Ishikawa (cell line): Measurements from ENCODE around the gene TAS2R20.

Experiments
- CEBPB ChIP-seq: IDR thresholded peaks from 2 replicates; pipeline ENCODE4 v1.6.1; 2012
- CREB1 ChIP-seq: IDR thresholded peaks from 2 replicates; pipeline ENCODE4 v1.6.1; 2012; ENCODE audit warnings: low read depth
- EGR1 ChIP-seq: IDR thresholded peaks from 2 replicates; pipeline ENCODE4 v1.6.1; 2012
- EP300 ChIP-seq: IDR thresholded peaks from 2 replicates; pipeline ENCODE4 v1.6.1; 2012; ENCODE audit warnings: borderline replicate concordance
- FOXM1 ChIP-seq: IDR thresholded peaks from 2 replicates; pipeline ENCODE4 v1.6.1; 2012; ENCODE audit warnings: low read depth, borderline replicate concordance
- NFIC ChIP-seq: IDR thresholded peaks from 2 replicates; pipeline ENCODE4 v1.6.1; 2012
- RAD21 ChIP-seq: IDR thresholded peaks from 2 replicates; pipeline ENCODE4 v1.6.1; 2012; ENCODE audit warnings: low read depth
- TAF1 ChIP-seq: IDR thresholded peaks from 2 replicates; pipeline ENCODE4 v1.6.1; 2012; ENCODE audit warnings: low read depth, mild to moderate bottlenecking
- TCF12 ChIP-seq: IDR thresholded peaks from 2 replicates; pipeline ENCODE4 v1.6.1; 2012; ENCODE audit warnings: low read depth
- TEAD4 ChIP-seq: IDR thresholded peaks from 2 replicates; pipeline ENCODE4 v1.6.1; 2012
- YY1 ChIP-seq: IDR thresholded peaks from 2 replicates; pipeline ENCODE4 v1.6.1; 2012; ENCODE audit warnings: low read depth
- ZBTB7A ChIP-seq: IDR thresholded peaks from 2 replicates; pipeline ENCODE4 v1.6.1; 2012; ENCODE audit warnings: low read depth
- TF ChIP-seq, protein P1 (sequence below): IDR thresholded peaks from 2 replicates; pipeline ENCODE4 v1.6.1; 2012; ENCODE audit warnings: low read depth, mild to moderate bottlenecking
- TF ChIP-seq, protein P2 (sequence below): IDR thresholded peaks from 2 replicates; pipeline ENCODE4 v1.6.1; 2012
- TF ChIP-seq, protein P3 (sequence below): IDR thresholded peaks from 2 replicates; pipeline ENCODE4 v1.6.1; 2012

TAS2R20 gene

DNA sequence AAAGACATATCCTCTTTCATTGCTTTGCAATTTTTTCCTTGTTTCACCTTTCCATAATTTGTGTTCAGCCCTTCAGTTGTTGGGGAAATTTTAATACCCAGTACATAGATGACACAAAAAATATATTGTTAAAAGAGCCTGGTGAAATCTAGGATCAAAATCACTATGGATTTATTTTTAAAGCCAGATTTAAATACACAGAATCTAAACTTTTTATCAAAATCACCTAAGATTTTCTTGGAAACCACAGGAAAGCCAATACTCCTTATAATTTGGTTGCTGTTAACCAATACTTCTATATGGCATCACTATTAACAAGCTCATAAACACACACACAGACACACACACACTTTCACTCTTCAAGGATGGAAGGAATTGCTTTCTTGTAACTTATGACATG, at the start of gene TAS2R20:
TAS2R20 (minus strand) TSS at position 101 of the 400 bp plus-strand sequence. CDS start 429 bp downstream, outside the sequence.
- TF ChIP-seq RAD21 (no peak), ZBTB7A (no peak), TAF1 (no peak), CREB1 (no peak), YY1 (no peak), EGR1 (no peak), FOXM1 (no peak), TCF12 (no peak), TEAD4 (no peak), NFIC (no peak), CEBPB (no peak), EP300 (no peak)
- TF ChIP-seq, protein P1, sequence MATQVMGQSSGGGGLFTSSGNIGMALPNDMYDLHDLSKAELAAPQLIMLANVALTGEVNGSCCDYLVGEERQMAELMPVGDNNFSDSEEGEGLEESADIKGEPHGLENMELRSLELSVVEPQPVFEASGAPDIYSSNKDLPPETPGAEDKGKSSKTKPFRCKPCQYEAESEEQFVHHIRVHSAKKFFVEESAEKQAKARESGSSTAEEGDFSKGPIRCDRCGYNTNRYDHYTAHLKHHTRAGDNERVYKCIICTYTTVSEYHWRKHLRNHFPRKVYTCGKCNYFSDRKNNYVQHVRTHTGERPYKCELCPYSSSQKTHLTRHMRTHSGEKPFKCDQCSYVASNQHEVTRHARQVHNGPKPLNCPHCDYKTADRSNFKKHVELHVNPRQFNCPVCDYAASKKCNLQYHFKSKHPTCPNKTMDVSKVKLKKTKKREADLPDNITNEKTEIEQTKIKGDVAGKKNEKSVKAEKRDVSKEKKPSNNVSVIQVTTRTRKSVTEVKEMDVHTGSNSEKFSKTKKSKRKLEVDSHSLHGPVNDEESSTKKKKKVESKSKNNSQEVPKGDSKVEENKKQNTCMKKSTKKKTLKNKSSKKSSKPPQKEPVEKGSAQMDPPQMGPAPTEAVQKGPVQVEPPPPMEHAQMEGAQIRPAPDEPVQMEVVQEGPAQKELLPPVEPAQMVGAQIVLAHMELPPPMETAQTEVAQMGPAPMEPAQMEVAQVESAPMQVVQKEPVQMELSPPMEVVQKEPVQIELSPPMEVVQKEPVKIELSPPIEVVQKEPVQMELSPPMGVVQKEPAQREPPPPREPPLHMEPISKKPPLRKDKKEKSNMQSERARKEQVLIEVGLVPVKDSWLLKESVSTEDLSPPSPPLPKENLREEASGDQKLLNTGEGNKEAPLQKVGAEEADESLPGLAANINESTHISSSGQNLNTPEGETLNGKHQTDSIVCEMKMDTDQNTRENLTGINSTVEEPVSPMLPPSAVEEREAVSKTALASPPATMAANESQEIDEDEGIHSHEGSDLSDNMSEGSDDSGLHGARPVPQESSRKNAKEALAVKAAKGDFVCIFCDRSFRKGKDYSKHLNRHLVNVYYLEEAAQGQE: no peak
- TF ChIP-seq, protein P2, sequence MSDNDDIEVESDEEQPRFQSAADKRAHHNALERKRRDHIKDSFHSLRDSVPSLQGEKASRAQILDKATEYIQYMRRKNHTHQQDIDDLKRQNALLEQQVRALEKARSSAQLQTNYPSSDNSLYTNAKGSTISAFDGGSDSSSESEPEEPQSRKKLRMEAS: no peak
- TF ChIP-seq, protein P3, sequence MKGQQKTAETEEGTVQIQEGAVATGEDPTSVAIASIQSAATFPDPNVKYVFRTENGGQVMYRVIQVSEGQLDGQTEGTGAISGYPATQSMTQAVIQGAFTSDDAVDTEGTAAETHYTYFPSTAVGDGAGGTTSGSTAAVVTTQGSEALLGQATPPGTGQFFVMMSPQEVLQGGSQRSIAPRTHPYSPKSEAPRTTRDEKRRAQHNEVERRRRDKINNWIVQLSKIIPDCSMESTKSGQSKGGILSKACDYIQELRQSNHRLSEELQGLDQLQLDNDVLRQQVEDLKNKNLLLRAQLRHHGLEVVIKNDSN: no peak

DNA sequence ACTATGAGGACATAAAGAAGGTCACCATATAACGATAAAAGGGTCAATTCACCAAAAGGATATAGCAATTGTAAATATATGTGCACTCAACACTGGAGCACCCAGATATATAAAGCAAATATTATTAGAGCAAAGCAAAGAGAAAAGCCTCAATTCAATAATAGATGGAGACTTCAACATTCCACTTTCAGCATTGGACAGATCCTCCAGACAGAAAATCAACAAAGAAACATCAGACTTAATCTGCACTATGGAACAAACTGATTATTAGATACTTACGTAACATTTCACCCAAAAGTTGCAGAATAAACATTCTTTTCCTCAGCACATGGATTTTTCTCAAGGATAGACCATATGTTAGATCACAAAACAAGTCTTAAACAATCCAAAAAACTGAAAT, 43.3 kb upstream of the TAS2R20 start:
- TF ChIP-seq, protein P1: peak; percentile 58; the same call in 1 of the 2 replicates

GRCh38 chr12:11040162-11040561, 42.1 kb upstream of the TAS2R20 start:
- TF ChIP-seq FOXM1 (no peak), EGR1 (no peak), EP300 (no peak), NFIC (no peak), TCF12 (no peak), YY1 (no peak), CREB1 (no peak), TEAD4 (no peak), RAD21 (no peak), TAF1 (no peak), CEBPB (no peak), ZBTB7A (no peak)
- TF ChIP-seq, protein P2: no peak
- TF ChIP-seq, protein P1: no peak
- TF ChIP-seq, protein P3: no peak

DNA sequence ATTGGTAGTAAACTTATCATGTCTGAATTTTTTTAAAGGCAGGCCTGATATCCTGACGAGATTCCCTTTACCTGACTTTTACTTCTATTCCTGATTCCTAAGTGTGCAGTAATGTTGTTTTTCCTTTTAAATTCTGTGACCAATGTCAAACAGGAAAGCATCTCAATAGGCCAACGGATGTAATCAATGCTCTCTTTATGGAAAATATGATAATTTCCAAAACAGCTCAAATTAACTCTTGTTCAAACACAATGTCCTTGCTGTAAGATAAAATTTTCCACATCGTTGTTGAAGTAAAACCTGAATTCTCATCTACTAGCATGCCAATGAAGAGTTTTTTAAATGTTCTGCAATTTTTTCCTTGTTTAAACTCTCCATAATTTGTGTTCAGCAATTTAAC, 41.1 kb upstream of the TAS2R20 start:
- TF ChIP-seq TCF12: no peak
- TF ChIP-seq NFIC: no peak

DNA sequence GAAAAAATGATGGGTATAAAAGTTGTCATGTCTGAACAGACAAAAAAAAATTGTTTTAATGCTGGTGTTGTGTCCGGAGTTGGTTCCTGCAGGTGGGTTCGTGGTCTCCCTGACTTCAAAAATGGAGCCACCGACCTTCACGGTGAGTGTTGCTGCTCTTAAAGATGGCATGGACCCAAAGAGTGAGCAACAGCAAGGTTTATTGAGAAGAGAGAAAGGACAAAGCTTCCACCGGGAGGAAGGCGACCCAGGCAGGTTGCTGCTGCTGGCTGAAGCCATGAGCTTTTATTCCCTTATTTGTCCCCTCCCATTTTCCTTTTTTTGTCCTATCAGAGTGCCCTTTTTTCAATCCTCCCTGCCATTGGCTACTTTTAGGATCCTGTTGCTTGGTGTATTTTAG, 33.2 kb upstream of the TAS2R20 start, which contains the start of gene TAS2R31:
TAS2R31 (minus strand) TSS at position 101 of the 400 bp plus-strand sequence; CDS start at position 29, 72 bp downstream.
- TF ChIP-seq, protein P3: no peak
- no peak for TF ChIP-seq EP300
- TF ChIP-seq TCF12: no peak
- TF ChIP-seq FOXM1: no peak
- TF ChIP-seq TEAD4: no peak
- TF ChIP-seq ZBTB7A: no peak
- no peak for TF ChIP-seq EGR1
- no peak for TF ChIP-seq TAF1
- no peak for TF ChIP-seq CREB1
- TF ChIP-seq, protein P2: no peak
- no peak for TF ChIP-seq YY1
- no peak for TF ChIP-seq RAD21
- TF ChIP-seq CEBPB: no peak
- TF ChIP-seq NFIC: no peak
- TF ChIP-seq, protein P1: no peak
